ENCODE results near the gene RAE1. TPM values are rescaled to one million over a fixed set of nuclear protein-coding genes. Genes with fewer than 3 reads are reported as not detected.

RAE1 gene
- polyA plus RNA-seq, 1 experiment: 39.0 TPM

DNA sequence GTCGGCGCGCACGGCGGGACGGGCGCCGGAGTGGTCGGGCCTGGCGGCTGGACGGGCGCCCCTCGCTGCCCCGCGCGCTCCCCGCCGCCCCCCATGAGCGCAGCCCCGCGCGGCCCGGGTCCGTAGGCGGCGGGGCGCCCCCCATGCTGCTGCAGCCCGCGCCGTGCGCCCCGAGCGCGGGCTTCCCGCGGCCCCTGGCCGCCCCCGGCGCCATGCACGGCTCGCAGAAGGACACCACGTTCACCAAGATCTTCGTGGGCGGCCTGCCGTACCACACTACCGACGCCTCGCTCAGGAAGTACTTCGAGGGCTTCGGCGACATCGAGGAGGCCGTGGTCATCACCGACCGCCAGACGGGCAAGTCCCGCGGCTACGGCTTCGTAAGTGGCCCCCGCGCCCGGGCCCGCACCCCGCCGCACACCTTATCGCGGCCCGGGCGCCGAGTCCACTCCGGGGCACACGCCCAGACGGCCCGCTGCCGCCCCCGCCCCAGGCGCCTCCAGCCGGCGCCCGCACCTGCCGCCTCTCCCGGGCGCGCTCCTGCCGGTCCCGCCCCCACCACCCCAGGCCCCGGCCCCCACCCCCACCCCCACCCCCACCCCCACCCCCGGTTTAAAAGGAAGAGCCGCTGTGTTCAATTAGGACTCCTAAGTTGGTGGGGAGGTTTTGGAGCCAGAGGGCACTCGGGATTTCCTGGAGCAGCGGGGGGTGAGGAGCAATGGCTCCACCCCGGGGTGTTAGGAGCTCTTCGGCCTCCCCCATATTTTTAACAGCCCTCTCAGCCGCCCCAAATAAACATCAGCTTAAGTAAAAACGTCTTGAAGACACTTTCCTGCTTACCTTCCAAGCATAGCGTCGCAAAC is 40.6 kb downstream of the RAE1 start:
- Histone ChIP-seq H3K4me3 (ENCODE audit: low read depth, low read length) (peak overlapping the region; percentile 72), H3K36me3 (ENCODE audit: control insufficient read depth, insufficient read depth, low read length) (peaks cover 8% of the 10 kb centered on the region), H3K27me3 (ENCODE audit: control insufficient read depth, insufficient read depth, low read length) (no peaks in the 10 kb centered on the region)
- CTCF ChIA-PET: interaction anchor here (0.8 to 1.5 kb wide), 4 partner anchors 9 to 110 kb away, joined by 3 to 4 read pairs (median 3); no protein-coding TSS in a partner anchor
- POLR2A ChIA-PET: no interaction called here
- TF ChIP-seq, protein P1, sequence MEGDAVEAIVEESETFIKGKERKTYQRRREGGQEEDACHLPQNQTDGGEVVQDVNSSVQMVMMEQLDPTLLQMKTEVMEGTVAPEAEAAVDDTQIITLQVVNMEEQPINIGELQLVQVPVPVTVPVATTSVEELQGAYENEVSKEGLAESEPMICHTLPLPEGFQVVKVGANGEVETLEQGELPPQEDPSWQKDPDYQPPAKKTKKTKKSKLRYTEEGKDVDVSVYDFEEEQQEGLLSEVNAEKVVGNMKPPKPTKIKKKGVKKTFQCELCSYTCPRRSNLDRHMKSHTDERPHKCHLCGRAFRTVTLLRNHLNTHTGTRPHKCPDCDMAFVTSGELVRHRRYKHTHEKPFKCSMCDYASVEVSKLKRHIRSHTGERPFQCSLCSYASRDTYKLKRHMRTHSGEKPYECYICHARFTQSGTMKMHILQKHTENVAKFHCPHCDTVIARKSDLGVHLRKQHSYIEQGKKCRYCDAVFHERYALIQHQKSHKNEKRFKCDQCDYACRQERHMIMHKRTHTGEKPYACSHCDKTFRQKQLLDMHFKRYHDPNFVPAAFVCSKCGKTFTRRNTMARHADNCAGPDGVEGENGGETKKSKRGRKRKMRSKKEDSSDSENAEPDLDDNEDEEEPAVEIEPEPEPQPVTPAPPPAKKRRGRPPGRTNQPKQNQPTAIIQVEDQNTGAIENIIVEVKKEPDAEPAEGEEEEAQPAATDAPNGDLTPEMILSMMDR (IDR thresholded peaks at IDR 0.05; ENCODE audit: insufficient read depth, low read depth, low read length): no peak
- DNase-seq (ENCODE audit: low read depth): no peak

DNA sequence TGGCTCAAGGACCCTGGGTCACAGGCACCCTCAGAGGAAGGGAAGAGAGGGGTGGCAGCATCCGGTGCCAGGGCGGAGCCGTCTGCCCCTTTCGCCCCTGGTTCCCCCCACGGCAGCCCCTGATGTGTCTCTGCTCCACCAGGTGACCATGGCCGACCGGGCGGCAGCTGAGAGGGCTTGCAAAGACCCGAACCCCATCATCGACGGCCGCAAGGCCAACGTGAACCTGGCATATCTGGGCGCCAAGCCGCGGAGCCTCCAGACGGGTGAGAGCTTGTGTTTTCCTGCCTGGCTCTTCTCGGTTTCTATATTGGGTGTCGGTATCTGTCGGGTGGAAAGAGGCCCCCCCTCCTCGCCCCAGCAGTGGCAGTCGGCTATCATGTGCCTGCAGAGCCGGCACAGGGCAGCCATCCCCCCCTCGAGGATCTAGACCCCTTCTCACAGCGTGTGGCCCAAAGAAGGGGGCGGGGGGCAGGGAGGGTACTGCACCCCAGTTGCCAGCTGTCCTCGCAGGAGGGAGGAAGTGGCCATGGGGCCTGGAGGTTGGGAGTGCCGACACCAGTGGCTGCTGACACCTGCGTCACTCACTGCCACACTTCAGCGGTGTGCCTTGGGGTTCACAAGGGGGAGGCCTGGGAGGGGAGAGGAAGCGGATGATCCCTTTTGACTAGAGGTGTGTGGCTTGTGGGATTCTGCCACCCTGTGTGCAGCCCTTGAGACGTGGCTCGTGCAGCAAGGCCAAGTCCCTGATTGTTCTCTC is 41.6 kb downstream of the RAE1 start:
- ChIA-PET CTCF (interaction anchor here (0.8 to 1.5 kb wide), 2 partner anchors 8 to 20 kb away, joined by 3 to 4 read pairs; no protein-coding TSS in a partner anchor), POLR2A (no interaction called here)
- DNase-seq (ENCODE audit: low read depth): no peak
- H3K36me3 ChIP-seq (ENCODE audit: control insufficient read depth, insufficient read depth, low read length): peaks cover 8% of the 10 kb centered on the region
- H3K27me3 ChIP-seq (ENCODE audit: control insufficient read depth, insufficient read depth, low read length): no peaks in the 10 kb centered on the region
- peak overlapping the region; percentile 72 for H3K4me3 ChIP-seq (ENCODE audit: low read depth, low read length)
- TF ChIP-seq, protein P1 (IDR thresholded peaks at IDR 0.05; ENCODE audit: insufficient read depth, low read depth, low read length): no peak

DNA sequence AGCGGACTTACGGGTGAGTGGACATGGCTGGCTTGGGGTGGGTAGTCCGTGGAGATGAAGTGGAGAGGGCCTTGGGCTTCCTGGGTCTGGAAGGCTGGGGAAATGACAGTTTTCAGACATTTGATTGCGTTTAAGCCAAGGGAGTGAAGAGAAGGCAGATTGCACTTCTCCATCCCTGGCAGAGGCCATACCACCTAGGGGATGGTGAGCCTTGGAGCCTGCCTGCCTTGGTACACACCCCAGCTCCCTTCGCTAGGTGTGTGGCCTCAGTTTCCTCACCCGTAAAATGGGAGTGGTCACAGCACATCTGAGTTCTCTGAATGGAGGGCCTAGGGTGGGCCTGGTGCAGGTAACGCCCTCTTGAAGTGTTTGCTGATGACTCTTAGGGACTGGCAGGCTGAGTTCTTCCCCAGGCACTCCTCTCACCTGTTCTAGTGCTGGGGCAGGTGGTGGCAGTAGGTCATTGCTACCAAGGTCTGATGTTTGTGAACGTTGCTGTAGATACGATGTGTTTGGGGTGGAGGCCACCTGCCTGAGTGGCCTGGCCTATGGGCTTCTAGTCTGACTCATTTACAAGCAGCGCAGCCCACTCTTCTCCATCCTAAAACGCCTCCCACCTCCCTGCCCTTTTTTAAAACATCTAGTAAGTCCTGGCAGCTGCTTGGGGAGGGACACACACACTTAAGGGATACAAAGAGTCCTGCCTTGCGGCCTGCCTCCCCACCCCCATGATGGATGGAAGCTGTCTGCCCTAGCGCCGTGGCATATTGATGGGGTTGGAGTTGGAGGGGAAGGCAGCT is 42.5 kb downstream of the RAE1 start:
- TF ChIP-seq, protein P1 (IDR thresholded peaks at IDR 0.05; ENCODE audit: insufficient read depth, low read depth, low read length): no peak
- ChIA-PET CTCF (interaction anchor here (0.7 to 1.5 kb wide), 3 partner anchors 9 to 23 kb away, joined by 3 to 4 read pairs (median 3); no protein-coding TSS in a partner anchor), POLR2A (no interaction called here)
- no peak for DNase-seq (ENCODE audit: low read depth)
- Histone ChIP-seq H3K27me3 (ENCODE audit: control insufficient read depth, insufficient read depth, low read length) (no peaks in the 10 kb centered on the region), H3K4me3 (ENCODE audit: low read depth, low read length) (no peak overlapping the region), H3K36me3 (ENCODE audit: control insufficient read depth, insufficient read depth, low read length) (peaks cover 8% of the 10 kb centered on the region)

DNA sequence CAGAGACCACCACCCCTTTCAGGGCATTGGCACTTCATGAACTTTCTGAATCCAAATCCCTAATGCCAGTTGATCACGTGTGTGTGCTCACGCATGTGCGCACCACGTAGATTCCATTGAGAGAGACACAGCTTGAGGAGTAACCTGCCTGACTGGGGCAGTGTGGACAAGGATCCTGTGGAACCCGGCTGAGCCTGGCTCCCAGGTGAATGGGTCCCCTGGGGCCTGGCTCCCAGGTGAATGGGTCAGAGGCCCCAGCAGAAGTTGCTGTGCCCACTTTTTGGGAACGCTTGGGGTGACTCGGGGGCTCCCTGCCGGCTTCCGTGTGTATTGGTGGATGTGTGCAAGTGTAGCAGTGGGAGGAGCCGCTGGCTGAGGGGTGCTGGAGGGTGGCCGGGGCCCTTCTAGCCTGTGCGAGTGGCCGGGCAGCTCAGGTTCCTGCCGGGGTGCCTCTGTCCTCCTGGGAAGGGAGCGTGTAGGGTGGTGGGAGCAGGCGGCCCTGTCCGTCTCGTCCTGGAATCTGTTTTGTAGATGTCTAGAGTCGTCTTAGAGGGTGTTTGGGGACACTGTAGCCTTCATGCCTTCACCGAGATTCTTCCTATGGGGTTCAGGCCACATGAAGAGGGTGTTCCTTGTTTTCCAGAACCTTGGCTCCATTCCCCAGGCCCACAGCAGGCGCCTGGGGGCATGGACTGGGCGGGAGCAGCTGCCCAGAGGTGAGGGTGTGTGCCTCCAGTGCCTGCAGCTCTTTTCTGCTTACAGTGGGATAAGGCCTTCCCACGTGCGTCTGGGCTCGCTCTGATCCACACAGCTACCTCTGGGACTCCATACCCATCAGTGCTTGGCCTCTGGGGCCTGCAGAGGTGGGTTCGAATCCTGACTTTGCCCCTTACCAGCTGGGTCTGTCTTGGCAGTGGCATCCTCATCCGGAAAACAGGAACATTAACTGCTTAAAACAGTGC is 43.3 kb downstream of the RAE1 start:
- TF ChIP-seq, protein P1 (IDR thresholded peaks at IDR 0.05; ENCODE audit: insufficient read depth, low read depth, low read length): no peak
- H3K27me3 ChIP-seq (ENCODE audit: control insufficient read depth, insufficient read depth, low read length): no peaks in the 10 kb centered on the region
- H3K36me3 ChIP-seq (ENCODE audit: control insufficient read depth, insufficient read depth, low read length): peaks cover 8% of the 10 kb centered on the region
- no peak for DNase-seq (ENCODE audit: low read depth)
- POLR2A ChIA-PET: no interaction called here
- H3K4me3 ChIP-seq (ENCODE audit: low read depth, low read length): no peak overlapping the region
- CTCF ChIA-PET: interaction anchor here (0.6 to 1.2 kb wide), 4 partner anchors 8 to 439 kb away, joined by 3 read pairs; no protein-coding TSS in a partner anchor
